ENCODE results near the gene CRIP1.

GRCh38 chr14:105536051-105536450 lies 49.4 kb downstream of the CRIP1 start:
- TF ChIP-seq, protein P1, sequence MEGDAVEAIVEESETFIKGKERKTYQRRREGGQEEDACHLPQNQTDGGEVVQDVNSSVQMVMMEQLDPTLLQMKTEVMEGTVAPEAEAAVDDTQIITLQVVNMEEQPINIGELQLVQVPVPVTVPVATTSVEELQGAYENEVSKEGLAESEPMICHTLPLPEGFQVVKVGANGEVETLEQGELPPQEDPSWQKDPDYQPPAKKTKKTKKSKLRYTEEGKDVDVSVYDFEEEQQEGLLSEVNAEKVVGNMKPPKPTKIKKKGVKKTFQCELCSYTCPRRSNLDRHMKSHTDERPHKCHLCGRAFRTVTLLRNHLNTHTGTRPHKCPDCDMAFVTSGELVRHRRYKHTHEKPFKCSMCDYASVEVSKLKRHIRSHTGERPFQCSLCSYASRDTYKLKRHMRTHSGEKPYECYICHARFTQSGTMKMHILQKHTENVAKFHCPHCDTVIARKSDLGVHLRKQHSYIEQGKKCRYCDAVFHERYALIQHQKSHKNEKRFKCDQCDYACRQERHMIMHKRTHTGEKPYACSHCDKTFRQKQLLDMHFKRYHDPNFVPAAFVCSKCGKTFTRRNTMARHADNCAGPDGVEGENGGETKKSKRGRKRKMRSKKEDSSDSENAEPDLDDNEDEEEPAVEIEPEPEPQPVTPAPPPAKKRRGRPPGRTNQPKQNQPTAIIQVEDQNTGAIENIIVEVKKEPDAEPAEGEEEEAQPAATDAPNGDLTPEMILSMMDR (IDR thresholded peaks at IDR 0.05) = no peak
- TF ChIP-seq EZH2 (IDR thresholded peaks at IDR 0.05; ENCODE audit: borderline replicate concordance, insufficient read depth, low read depth, low read length, poor library complexity, severe bottlenecking) = no peak
